ENCODE data around the gene TMEM248.

GRCh38 chr7:66920769-66921395 lies at the start of gene TMEM248:
- no peak for TF ChIP-seq GLIS3 (CRISPR knock-in tag; IDR thresholded peaks at IDR 0.05)
- TF ChIP-seq PPARA (CRISPR knock-in tag; IDR thresholded peaks at IDR 0.05; ENCODE audit: borderline replicate concordance) = no peak
